A673 (cell line): ENCODE data around the gene VPS50.

Experiments used
- CTCF ChIP-seq: fragments of 300-800, 200-600 bp; sonication (generic); conservative IDR thresholded peaks from 2 replicates; pipeline ENCODE4 v1.5.1; 2017; ENCODE audit warnings: low read depth, mild to moderate bottlenecking, antibody characterized with exemption, low read length, moderate library complexity, mixed read lengths
- EZH2 ChIP-seq: fragments of 200-600 bp; sonication (generic); IDR thresholded peaks from 2 replicates; pipeline ENCODE4 v1.6.1; 2017; ENCODE audit warnings: borderline replicate concordance, low read depth, mild to moderate bottlenecking, mixed read lengths, antibody characterized with exemption, low read length; ENCODE audit not compliant: poor library complexity, severe bottlenecking

DNA sequence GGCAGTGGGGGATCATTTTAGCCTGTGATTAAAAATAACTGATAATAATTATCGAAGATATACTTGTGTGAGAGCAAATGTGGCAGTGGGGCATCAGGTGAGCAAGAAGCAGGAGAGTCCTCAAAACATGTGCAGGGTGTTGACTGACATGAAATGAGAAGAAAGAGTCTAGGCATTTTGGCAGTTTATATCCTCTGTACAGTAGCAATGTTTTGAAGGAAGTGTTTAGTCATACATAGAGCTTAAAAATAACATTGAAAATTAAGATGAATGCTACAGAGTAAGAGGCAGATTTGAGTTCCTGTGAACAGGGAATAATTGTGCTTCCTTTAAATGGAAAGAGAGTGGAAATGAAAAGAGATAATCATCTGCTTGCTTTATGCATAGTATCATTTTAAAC is 47.4 kb downstream of the VPS50 start:
- TF ChIP-seq CTCF (no peak), EZH2 (no peak)
